Measurements from ENCODE around the gene ATP13A5.

Gene ATP13A5

GRCh38 chr3:193271101-193271840, 107.3 kb downstream of the ATP13A5 start:
- Mint-ChIP-seq H3K36me3 (ENCODE audit: insufficient read depth) (no peaks in the 10 kb centered on the region), H3K4me3 (no peak overlapping the region), H3K27me3 (no peaks in the 10 kb centered on the region), H3K9me3 (no peaks in the 10 kb centered on the region), H3K4me1 (no peaks in the 10 kb centered on the region), H3K27ac (ENCODE audit: low read depth) (no peak overlapping the region)
- no peak for ATAC-seq (replicated peaks; ENCODE audit: extremely low read depth, poor library complexity, severe bottlenecking)
- DNase-seq (ENCODE audit: low spot score in 2 of 2), result no peak

- DNase-seq (ENCODE audit: low spot score in 2 of 2), result no peak
- Mint-ChIP-seq H3K27ac (ENCODE audit: low read depth) (no peak overlapping the region), H3K36me3 (ENCODE audit: insufficient read depth) (no peaks in the 10 kb centered on the region), H3K4me3 (no peak overlapping the region), H3K4me1 (no peaks in the 10 kb centered on the region), H3K9me3 (no peaks in the 10 kb centered on the region), H3K27me3 (no peaks in the 10 kb centered on the region)
- no peak for ATAC-seq (replicated peaks; ENCODE audit: extremely low read depth, poor library complexity, severe bottlenecking)
Measured at GRCh38 chr3:193270451-193270850, 108.1 kb downstream of the ATP13A5 start.

- Mint-ChIP-seq H3K9me3 (no peaks in the 10 kb centered on the region), H3K36me3 (ENCODE audit: insufficient read depth) (peaks cover 2% of the 10 kb centered on the region), H3K4me3 (no peak overlapping the region), H3K27ac (ENCODE audit: low read depth) (no peak overlapping the region), H3K27me3 (no peaks in the 10 kb centered on the region), H3K4me1 (no peaks in the 10 kb centered on the region)
- DNase-seq (ENCODE audit: low spot score in 2 of 2) (no peak), ATAC-seq (replicated peaks; ENCODE audit: extremely low read depth, poor library complexity, severe bottlenecking) (no peak)
Measured at GRCh38 chr3:193269343-193270028, 109.1 kb downstream of the ATP13A5 start.

GRCh38 chr3:193262707-193263106, 115.8 kb downstream of the ATP13A5 start:
- H3K9me3 Mint-ChIP-seq, result no peaks in the 10 kb centered on the region
- no peak for DNase-seq (ENCODE audit: low spot score in 2 of 2)
- H3K27me3 Mint-ChIP-seq, result peaks cover 6% of the 10 kb centered on the region
- peaks cover 2% of the 10 kb centered on the region for H3K36me3 Mint-ChIP-seq (ENCODE audit: insufficient read depth)
- no peak for ATAC-seq (replicated peaks; ENCODE audit: extremely low read depth, poor library complexity, severe bottlenecking)
- H3K4me1 Mint-ChIP-seq, result no peaks in the 10 kb centered on the region
- no peak overlapping the region for H3K4me3 Mint-ChIP-seq
- H3K27ac Mint-ChIP-seq (ENCODE audit: low read depth), result no peak overlapping the region

- no peak for ATAC-seq (replicated peaks; ENCODE audit: extremely low read depth, poor library complexity, severe bottlenecking)
- Mint-ChIP-seq H3K27ac (ENCODE audit: low read depth) (no peak overlapping the region), H3K27me3 (peaks cover 11% of the 10 kb centered on the region), H3K4me3 (no peak overlapping the region), H3K4me1 (no peaks in the 10 kb centered on the region), H3K36me3 (ENCODE audit: insufficient read depth) (peaks cover 2% of the 10 kb centered on the region), H3K9me3 (no peaks in the 10 kb centered on the region)
- no peak for DNase-seq (ENCODE audit: low spot score in 2 of 2)
Measured at GRCh38 chr3:193261970-193262369, 116.6 kb downstream of the ATP13A5 start.

- H3K4me1 Mint-ChIP-seq, result no peaks in the 10 kb centered on the region
- ATAC-seq (replicated peaks; ENCODE audit: extremely low read depth, poor library complexity, severe bottlenecking) (no peak), DNase-seq (ENCODE audit: low spot score in 2 of 2) (no peak)
- H3K27me3 Mint-ChIP-seq, result peaks cover 18% of the 10 kb centered on the region
- no peak overlapping the region for H3K27ac Mint-ChIP-seq (ENCODE audit: low read depth)
- peaks cover 10% of the 10 kb centered on the region for H3K9me3 Mint-ChIP-seq
- H3K36me3 Mint-ChIP-seq (ENCODE audit: insufficient read depth), result no peaks in the 10 kb centered on the region
- no peak overlapping the region for H3K4me3 Mint-ChIP-seq
Measured at GRCh38 chr3:193253986-193254660, 124.4 kb downstream of the ATP13A5 start.

- no peak for ATAC-seq (replicated peaks; ENCODE audit: extremely low read depth, poor library complexity, severe bottlenecking)
- H3K36me3 Mint-ChIP-seq (ENCODE audit: insufficient read depth), result no peaks in the 10 kb centered on the region
- no peak overlapping the region for H3K4me3 Mint-ChIP-seq
- H3K9me3 Mint-ChIP-seq, result peaks cover 14% of the 10 kb centered on the region
- H3K27me3 Mint-ChIP-seq, result peaks cover 4% of the 10 kb centered on the region
- no peak overlapping the region for H3K27ac Mint-ChIP-seq (ENCODE audit: low read depth)
- no peak for DNase-seq (ENCODE audit: low spot score in 2 of 2)
- no peaks in the 10 kb centered on the region for H3K4me1 Mint-ChIP-seq
Measured at GRCh38 chr3:193250492-193250891, 128.1 kb downstream of the ATP13A5 start.

- ATAC-seq (replicated peaks; ENCODE audit: extremely low read depth, poor library complexity, severe bottlenecking) (no peak), DNase-seq (ENCODE audit: low spot score in 2 of 2) (no peak)
- H3K4me1 Mint-ChIP-seq, result no peaks in the 10 kb centered on the region
- no peaks in the 10 kb centered on the region for H3K36me3 Mint-ChIP-seq (ENCODE audit: insufficient read depth)
- no peak overlapping the region for H3K4me3 Mint-ChIP-seq
- H3K27me3 Mint-ChIP-seq, result no peaks in the 10 kb centered on the region
- peaks cover 20% of the 10 kb centered on the region for H3K9me3 Mint-ChIP-seq
- no peak overlapping the region for H3K27ac Mint-ChIP-seq (ENCODE audit: low read depth)
Measured at GRCh38 chr3:193248848-193249468, 129.6 kb downstream of the ATP13A5 start.

- peaks cover 24% of the 10 kb centered on the region for H3K27me3 Mint-ChIP-seq
- no peaks in the 10 kb centered on the region for H3K36me3 Mint-ChIP-seq (ENCODE audit: insufficient read depth)
- DNase-seq (ENCODE audit: low spot score in 2 of 2), result no peak
- H3K4me1 Mint-ChIP-seq, result no peaks in the 10 kb centered on the region
- H3K4me3 Mint-ChIP-seq, result no peak overlapping the region
- ATAC-seq (replicated peaks; ENCODE audit: extremely low read depth, poor library complexity, severe bottlenecking), result no peak
- H3K9me3 Mint-ChIP-seq, result peaks cover 6% of the 10 kb centered on the region
- no peak overlapping the region for H3K27ac Mint-ChIP-seq (ENCODE audit: low read depth)
Measured at GRCh38 chr3:193243571-193243970, 135.0 kb downstream of the ATP13A5 start.

- ATAC-seq (replicated peaks; ENCODE audit: extremely low read depth, poor library complexity, severe bottlenecking), result no peak
- no peak overlapping the region for H3K4me3 Mint-ChIP-seq
- H3K27ac Mint-ChIP-seq (ENCODE audit: low read depth), result no peak overlapping the region
- no peaks in the 10 kb centered on the region for H3K36me3 Mint-ChIP-seq (ENCODE audit: insufficient read depth)
- no peak for DNase-seq (ENCODE audit: low spot score in 2 of 2)
- no peaks in the 10 kb centered on the region for H3K4me1 Mint-ChIP-seq
- H3K9me3 Mint-ChIP-seq, result peaks cover 6% of the 10 kb centered on the region
- peaks cover 24% of the 10 kb centered on the region for H3K27me3 Mint-ChIP-seq
Measured at GRCh38 chr3:193241716-193242115, 136.8 kb downstream of the ATP13A5 start.

- ATAC-seq (replicated peaks; ENCODE audit: extremely low read depth, poor library complexity, severe bottlenecking) (no peak), DNase-seq (ENCODE audit: low spot score in 2 of 2) (no peak)
- Mint-ChIP-seq H3K4me3 (no peak within 1 kb of the TSS), H3K9me3 (peaks cover 6% of the 10 kb centered on the region), H3K4me1 (no peaks in the 10 kb centered on the region), H3K27me3 (peaks cover 24% of the 10 kb centered on the region), H3K27ac (ENCODE audit: low read depth) (no peak within 1 kb of the TSS), H3K36me3 (ENCODE audit: insufficient read depth) (no peaks in the 10 kb centered on the region)
Measured at GRCh38 chr3:193240850-193241706, 137.5 kb downstream of the ATP13A5 start, which contains the start of gene PLAAT1. Gene PLAAT1 (plus strand): TSS chr3:193241222. CDS start chr3:193255651, 14,429 bp downstream.

GRCh38 chr3:193240436-193240849, 138.1 kb downstream of the ATP13A5 start:
- Mint-ChIP-seq H3K36me3 (ENCODE audit: insufficient read depth) (no peaks in the 10 kb centered on the region), H3K4me3 (no peak overlapping the region), H3K4me1 (no peaks in the 10 kb centered on the region), H3K27me3 (peaks cover 24% of the 10 kb centered on the region), H3K9me3 (peaks cover 6% of the 10 kb centered on the region), H3K27ac (ENCODE audit: low read depth) (no peak overlapping the region)
- DNase-seq (ENCODE audit: low spot score in 2 of 2), result no peak
- no peak for ATAC-seq (replicated peaks; ENCODE audit: extremely low read depth, poor library complexity, severe bottlenecking)

All from central memory CD8-positive, alpha-beta T cell (primary cell).